ENCODE data around the gene TXNL1.
"Not testable (repeated sequence)": the region's sequence is repeated elsewhere in the genome, so short reads cannot be mapped to it uniquely, and the experiment has no call there.

The TXNL1 gene

DNA sequence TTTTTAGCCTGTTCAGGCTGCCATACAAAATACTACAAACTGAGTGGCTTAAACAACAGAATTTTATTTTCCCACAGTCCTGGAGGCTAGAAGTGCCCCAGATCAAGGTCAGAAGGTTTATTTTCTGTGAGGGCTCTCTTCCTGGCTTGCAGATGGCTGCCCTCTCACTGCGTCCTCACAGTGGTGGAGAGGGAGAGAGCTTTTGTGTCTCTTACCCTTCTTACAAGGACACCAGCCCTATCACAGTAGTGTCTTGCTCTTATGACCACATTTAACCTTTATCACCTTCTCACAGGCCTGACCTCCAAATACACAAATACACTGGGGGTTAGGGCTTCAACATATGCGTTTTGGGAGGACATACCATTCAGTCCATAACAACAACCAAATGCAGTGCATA, 24.5 kb upstream of the TXNL1 start:
- DNase-seq (ENCODE audit: low read depth): no peak
- no peak overlapping the region for H3K4me3 ChIP-seq (ENCODE audit: low read depth, low read length)
- TF ChIP-seq, protein P1, sequence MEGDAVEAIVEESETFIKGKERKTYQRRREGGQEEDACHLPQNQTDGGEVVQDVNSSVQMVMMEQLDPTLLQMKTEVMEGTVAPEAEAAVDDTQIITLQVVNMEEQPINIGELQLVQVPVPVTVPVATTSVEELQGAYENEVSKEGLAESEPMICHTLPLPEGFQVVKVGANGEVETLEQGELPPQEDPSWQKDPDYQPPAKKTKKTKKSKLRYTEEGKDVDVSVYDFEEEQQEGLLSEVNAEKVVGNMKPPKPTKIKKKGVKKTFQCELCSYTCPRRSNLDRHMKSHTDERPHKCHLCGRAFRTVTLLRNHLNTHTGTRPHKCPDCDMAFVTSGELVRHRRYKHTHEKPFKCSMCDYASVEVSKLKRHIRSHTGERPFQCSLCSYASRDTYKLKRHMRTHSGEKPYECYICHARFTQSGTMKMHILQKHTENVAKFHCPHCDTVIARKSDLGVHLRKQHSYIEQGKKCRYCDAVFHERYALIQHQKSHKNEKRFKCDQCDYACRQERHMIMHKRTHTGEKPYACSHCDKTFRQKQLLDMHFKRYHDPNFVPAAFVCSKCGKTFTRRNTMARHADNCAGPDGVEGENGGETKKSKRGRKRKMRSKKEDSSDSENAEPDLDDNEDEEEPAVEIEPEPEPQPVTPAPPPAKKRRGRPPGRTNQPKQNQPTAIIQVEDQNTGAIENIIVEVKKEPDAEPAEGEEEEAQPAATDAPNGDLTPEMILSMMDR (IDR thresholded peaks at IDR 0.05; ENCODE audit: insufficient read depth, low read depth, low read length, missing control alignments): no peak

- TF ChIP-seq, protein P1 (IDR thresholded peaks at IDR 0.05; ENCODE audit: insufficient read depth, low read depth, low read length, missing control alignments): no peak
- no peak for DNase-seq (ENCODE audit: low read depth)
- no peak overlapping the region for H3K4me3 ChIP-seq (ENCODE audit: low read depth, low read length)
These were observed 24.1 kb upstream of the TXNL1 start for GRCh38 chr18:56662502-56662901.

DNA sequence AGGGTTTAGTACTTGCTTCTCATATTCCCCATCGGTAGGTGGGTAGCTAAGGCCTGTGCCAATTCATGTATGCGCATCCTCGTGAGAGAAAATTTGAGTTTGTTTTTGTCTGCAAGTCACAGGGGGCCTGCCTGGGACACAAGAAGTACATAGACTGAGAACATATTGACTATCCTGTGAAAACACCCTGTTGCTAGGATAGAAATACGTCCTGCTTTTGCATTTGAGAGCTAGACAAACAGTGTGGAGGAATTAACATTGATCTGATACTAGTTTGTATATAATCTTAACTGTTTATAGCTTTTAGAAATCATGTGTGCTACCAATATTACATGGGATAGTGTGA, 23.6 kb upstream of the TXNL1 start:
- no peak overlapping the region for H3K4me3 ChIP-seq (ENCODE audit: low read depth, low read length)
- TF ChIP-seq, protein P1 (IDR thresholded peaks at IDR 0.05; ENCODE audit: insufficient read depth, low read depth, low read length, missing control alignments): no peak
- DNase-seq (ENCODE audit: low read depth): no peak

DNA sequence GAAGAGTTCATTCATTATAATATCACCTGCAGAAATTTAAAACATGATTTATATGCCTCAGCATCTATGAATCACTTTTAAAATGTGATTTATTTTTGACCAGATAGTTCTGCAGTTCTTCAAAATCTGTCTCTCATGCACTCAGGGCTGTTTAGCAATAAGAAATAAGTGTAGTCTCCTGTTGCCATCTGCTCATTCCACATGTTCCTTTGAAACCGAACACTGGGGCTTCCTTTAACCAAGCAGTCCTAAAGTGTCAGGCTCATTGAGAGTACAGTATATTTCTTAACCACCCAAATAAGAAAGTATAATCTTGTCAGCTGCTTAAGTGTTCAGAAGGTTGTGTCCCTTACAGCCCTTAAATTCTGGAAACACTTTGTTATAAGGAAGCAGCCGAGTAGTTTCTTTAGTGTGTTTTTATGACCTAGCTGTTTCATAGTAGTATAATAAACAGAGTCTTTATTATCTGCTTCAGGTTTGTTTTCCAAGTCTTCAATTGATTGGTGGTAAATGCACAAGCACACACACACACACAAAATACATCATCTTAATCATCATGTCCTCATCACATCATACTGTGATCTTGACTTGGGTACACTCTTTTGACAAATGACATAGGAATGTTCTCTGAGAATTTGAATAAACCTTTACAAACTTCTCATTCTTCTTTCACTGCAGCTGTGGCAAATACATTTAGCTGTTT, 23.1 kb upstream of the TXNL1 start:
- no peak for DNase-seq (ENCODE audit: low read depth)
- TF ChIP-seq, protein P1 (IDR thresholded peaks at IDR 0.05; ENCODE audit: insufficient read depth, low read depth, low read length, missing control alignments): no peak
- no peak overlapping the region for H3K4me3 ChIP-seq (ENCODE audit: low read depth, low read length)

- H3K4me3 ChIP-seq (ENCODE audit: low read depth, low read length): no peak overlapping the region
- TF ChIP-seq, protein P1 (IDR thresholded peaks at IDR 0.05; ENCODE audit: insufficient read depth, low read depth, low read length, missing control alignments): no peak
- no peak for DNase-seq (ENCODE audit: low read depth)
These were observed 22.3 kb upstream of the TXNL1 start for GRCh38 chr18:56660655-56661054.

GRCh38 chr18:56659111-56659510, 20.7 kb upstream of the TXNL1 start:
- DNase-seq (ENCODE audit: low read depth): no peak
- H3K4me3 ChIP-seq (ENCODE audit: low read depth, low read length): no peak overlapping the region
- TF ChIP-seq, protein P1 (IDR thresholded peaks at IDR 0.05; ENCODE audit: insufficient read depth, low read depth, low read length, missing control alignments): no peak

- no peak overlapping the region for H3K4me3 ChIP-seq (ENCODE audit: low read depth, low read length)
- no peak for DNase-seq (ENCODE audit: low read depth)
- TF ChIP-seq, protein P1 (IDR thresholded peaks at IDR 0.05; ENCODE audit: insufficient read depth, low read depth, low read length, missing control alignments): no peak
These were observed 19.9 kb upstream of the TXNL1 start for GRCh38 chr18:56658261-56658660.

DNA sequence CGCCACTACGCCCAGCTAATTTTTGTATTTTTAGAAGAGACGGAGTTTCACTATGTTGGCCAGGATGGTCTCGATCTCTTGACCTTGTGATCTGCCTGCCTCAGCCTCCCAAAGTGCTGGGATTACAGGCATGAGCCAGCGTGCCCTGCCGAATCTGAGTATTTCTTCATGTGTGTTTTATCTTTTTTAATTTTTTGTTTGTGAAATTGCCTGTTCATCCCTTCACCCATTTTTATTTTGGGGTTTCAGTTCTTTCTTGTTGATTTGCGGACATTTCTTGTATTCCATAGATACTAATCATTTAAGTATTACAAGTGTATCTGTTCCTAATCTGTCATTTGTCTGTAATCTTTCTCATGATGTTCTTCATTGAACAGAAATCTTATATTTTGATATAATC, 15.9 kb upstream of the TXNL1 start:
- not testable (repeated sequence) for H3K4me3 ChIP-seq (ENCODE audit: low read depth, low read length); DNase-seq (ENCODE audit: low read depth)

Data from GM12865 (cell line).